Brain microvascular endothelial cell (primary cell): ENCODE data around the gene MAGI1.
"Not testable (repeated sequence)": the region's sequence is repeated elsewhere in the genome, so short reads cannot be mapped to it uniquely, and the experiment has no call there.

ENCODE experiments used
- DNase-seq: peaks from one replicate; pipeline ENCODE4 v3.0.0-alpha.2; 2020
- H3K27ac ChIP-seq: fragments of 250-450 bp; sonication (Bioruptor Pico); 2 replicates; pipeline ENCODE4 v1.5.1; 2020; ENCODE audit warnings: mild to moderate bottlenecking, moderate library complexity
- H3K27me3 ChIP-seq: fragments of 250-450 bp; sonication (Bioruptor Pico); replicated peaks from 2 replicates; pipeline ENCODE4 v1.5.1; 2020; ENCODE audit warnings: mild to moderate bottlenecking
- H3K36me3 ChIP-seq: fragments of 250-450 bp; sonication (Bioruptor Pico); replicated peaks from 2 replicates; pipeline ENCODE4 v1.5.1; 2020; ENCODE audit warnings: mild to moderate bottlenecking
- H3K4me3 ChIP-seq: 2 replicates; pipeline ENCODE4 v1.5.1; 2011; ENCODE audit warnings: low read depth, mild to moderate bottlenecking, control low read depth, low read length, moderate library complexity
- CTCF ChIP-seq: IDR thresholded peaks from 2 replicates; pipeline ENCODE4 v1.5.1; 2011; ENCODE audit warnings: low read depth, mild to moderate bottlenecking, moderate library complexity, low read length, control low read depth, inconsistent platforms; ENCODE audit errors: missing control alignments
- in situ Hi-C: cut with HindIII; loops from 2 replicates; pipeline ENCODE4 v1.10.0; 2017; ENCODE audit warnings: low sequenced_read_pairs, low pct_ligation_motif_present

The MAGI1 gene

GRCh38 chr3:66048051-66048395, 9.3 kb upstream of the MAGI1 start:
- H3K4me3 ChIP-seq: no peak overlapping the region
- no peak for TF ChIP-seq CTCF
- H3K27ac ChIP-seq: peak overlapping the region; percentile 19
- H3K27me3 ChIP-seq: no peaks in the 10 kb centered on the region
- no peak for DNase-seq
- in situ Hi-C loops: no loop called here
- H3K36me3 ChIP-seq: no peaks in the 10 kb centered on the region

DNA sequence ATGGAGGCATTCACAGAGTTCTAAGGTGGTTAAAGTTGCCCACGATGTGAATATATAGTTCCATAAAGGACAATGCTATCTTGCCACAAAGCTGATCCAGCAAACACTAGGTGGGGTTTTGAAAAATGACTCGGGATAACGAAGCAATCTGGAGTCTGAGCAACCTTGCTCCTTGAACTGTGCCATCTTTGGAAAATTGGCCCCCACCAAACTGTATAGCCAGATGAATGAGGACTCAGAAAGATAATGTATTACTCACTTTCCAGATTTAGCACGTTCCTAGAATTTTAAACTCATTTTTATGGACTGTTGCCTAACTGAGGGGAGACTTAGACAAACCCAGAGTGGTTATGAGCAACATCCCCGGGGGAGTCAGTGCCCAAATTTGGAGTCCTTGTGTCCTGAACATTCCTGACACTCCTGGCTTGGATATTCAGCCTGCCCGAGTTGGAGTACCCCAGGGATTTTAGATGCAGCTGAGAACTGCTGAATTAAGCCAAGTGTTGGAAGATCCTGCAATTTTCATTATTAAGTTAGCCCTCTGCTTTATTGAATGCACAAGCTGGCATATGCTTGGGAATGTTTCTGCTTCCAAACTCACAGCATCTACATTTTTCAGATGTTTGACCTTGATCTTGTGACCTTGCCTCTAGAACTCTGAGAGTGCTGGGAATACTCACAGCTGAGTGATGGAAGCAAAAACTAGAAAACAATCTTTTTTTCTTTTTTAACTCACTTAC, 8.8 kb upstream of the MAGI1 start:
- Histone ChIP-seq H3K4me3 (no peak overlapping the region), H3K27me3 (no peaks in the 10 kb centered on the region), H3K27ac (peak overlapping the region; percentile 19), H3K36me3 (no peaks in the 10 kb centered on the region)
- in situ Hi-C loops: no loop called here
- peak; percentile 7 for TF ChIP-seq CTCF
- peak; percentile 69 for DNase-seq

DNA sequence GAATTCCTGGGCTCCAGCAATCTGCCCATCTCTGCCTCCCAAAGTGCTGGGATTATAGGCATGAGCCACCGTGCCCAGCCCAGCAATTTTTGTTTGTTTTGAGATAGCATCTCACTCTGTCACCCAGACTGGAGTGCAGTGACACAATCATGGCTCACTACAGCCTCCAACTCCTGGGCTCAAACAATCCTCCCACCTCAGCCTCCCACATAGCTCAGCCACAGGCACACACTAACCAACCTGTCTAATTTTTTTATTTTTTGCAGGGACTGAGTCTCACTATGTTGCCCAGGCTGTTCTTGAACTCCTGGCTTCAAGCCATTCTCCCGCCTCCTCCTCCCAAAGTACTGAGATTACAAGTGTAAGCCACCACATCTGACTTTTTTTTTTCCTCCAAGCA, 7.6 kb upstream of the MAGI1 start:
- H3K27me3 ChIP-seq, H3K36me3 ChIP-seq, in situ Hi-C loops, DNase-seq, H3K27ac ChIP-seq, H3K4me3 ChIP-seq: not testable (repeated sequence)

GRCh38 chr3:66041828-66042227, 3.1 kb upstream of the MAGI1 start:
- no peaks in the 10 kb centered on the region for H3K27me3 ChIP-seq
- DNase-seq: no peak
- H3K4me3 ChIP-seq: no peak overlapping the region
- in situ Hi-C loops: no loop called here
- H3K36me3 ChIP-seq: no peaks in the 10 kb centered on the region
- TF ChIP-seq CTCF: no peak
- H3K27ac ChIP-seq: no peak overlapping the region

DNA sequence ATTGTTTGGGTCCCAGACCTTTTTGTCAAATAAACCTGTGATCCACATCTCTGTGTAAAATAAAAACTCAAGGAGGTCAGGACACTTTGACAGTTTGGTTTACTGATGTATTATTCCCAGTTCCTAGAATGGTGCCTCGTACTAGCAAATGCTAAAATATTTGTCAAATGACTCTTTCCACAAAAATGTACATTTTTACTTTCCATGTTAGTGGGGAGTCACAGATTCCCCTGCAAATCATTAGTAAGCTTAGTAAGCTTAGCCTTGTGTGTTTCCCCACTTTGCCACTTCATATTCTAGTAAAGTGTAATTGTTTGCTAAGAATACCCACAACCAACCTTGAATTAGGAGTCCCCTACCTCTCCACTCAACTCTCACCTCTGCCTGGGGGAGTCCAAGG, 2.4 kb upstream of the MAGI1 start:
- in situ Hi-C loops: no loop called here
- DNase-seq: no peak
- Histone ChIP-seq H3K4me3 (no peak overlapping the region), H3K36me3 (no peaks in the 10 kb centered on the region), H3K27ac (no peak overlapping the region), H3K27me3 (no peaks in the 10 kb centered on the region)
- no peak for TF ChIP-seq CTCF

GRCh38 chr3:66039590-66039887, 821 bp upstream of the MAGI1 start:
- TF ChIP-seq CTCF: peak; percentile 10
- peak overlapping the region; percentile 66 for H3K4me3 ChIP-seq

More at GRCh38 chr3:66039590-66039887, 821 bp upstream of the MAGI1 start:
- DNase-seq: peak; percentile 28
- Histone ChIP-seq H3K27ac (peak overlapping the region; percentile 80), H3K27me3 (no peaks in the 10 kb centered on the region), H3K36me3 (no peaks in the 10 kb centered on the region)
- in situ Hi-C loops: no loop called here
